PC-3 (cell line): ENCODE results near the gene ACTN1.

Experiments
- CTCF ChIP-seq: fragments of 300-600 bp; sonication (generic); conservative IDR thresholded peaks from 2 replicates; pipeline ENCODE4 v1.5.1; 2017; ENCODE audit warnings: antibody characterized with exemption, low read depth, mild to moderate bottlenecking, low read length
- EZH2 ChIP-seq: fragments of 300-600 bp; sonication (generic); IDR thresholded peaks from one replicate; pipeline ENCODE4 v1.6.1; 2017; ENCODE audit warnings: antibody characterized with exemption, mild to moderate bottlenecking, low read length; ENCODE audit not compliant: unreplicated experiment
- EZH2phosphoT487 ChIP-seq: fragments of 300-600 bp; sonication (generic); IDR thresholded peaks from 2 replicates; pipeline ENCODE4 v1.6.1; 2018; ENCODE audit warnings: mild to moderate bottlenecking, antibody characterized with exemption, low read length, borderline replicate concordance

GRCh38 chr14:69027242-69027913, 48.3 kb upstream of the ACTN1 start:
- TF ChIP-seq EZH2 (no peak), EZH2phosphoT487 (no peak), CTCF (no peak)
